Occipital lobe (tissue), 2 donors: ENCODE measurements around the gene GK. TPM values are rescaled to one million over a fixed set of nuclear protein-coding genes. Genes with fewer than 3 reads are reported as not detected.
"Not testable (repeated sequence)": the region's sequence is repeated elsewhere in the genome, so short reads cannot be mapped to it uniquely, and the experiment has no call there.

Source experiments
- DNase-seq: peaks from one replicate; lab custom pipeline; 2025; lab: John Stamatoyannopoulos, UW
- total RNA-seq: library from RNA; depleted of rRNA; stranded (reverse); fragments of >200 nt; gene quantifications from one replicate; pipeline ENCODE4 v1.2.3, GENCODE V29; 2014

Gene GK
- 13.9 TPM for total RNA-seq

- no peak for DNase-seq
Observed at GRCh38 chrX:30653415-30654131, at the start of gene GK. Gene GK (plus strand): TSS chrX:30653423. CDS start chrX:30653538, 115 bp downstream.

GRCh38 chrX:30607155-30607554, 46.1 kb upstream of the GK start:
- DNase-seq: no peak

- no peak for DNase-seq
Observed at GRCh38 chrX:30610026-30610425, 43.2 kb upstream of the GK start.

- DNase-seq: no peak
Observed at GRCh38 chrX:30612250-30612655, 41.0 kb upstream of the GK start.

GRCh38 chrX:30613721-30614120, 39.5 kb upstream of the GK start:
- DNase-seq: no peak

GRCh38 chrX:30615229-30615628, 38.0 kb upstream of the GK start:
- DNase-seq: no peak

GRCh38 chrX:30618160-30618765, 35.0 kb upstream of the GK start:
- no peak for DNase-seq

GRCh38 chrX:30620125-30620524, 33.1 kb upstream of the GK start:
- DNase-seq: no peak

GRCh38 chrX:30620980-30621618, 32.1 kb upstream of the GK start:
- DNase-seq: no peak

GRCh38 chrX:30622361-30622760, 30.9 kb upstream of the GK start:
- DNase-seq: no peak

GRCh38 chrX:30626402-30626801, 26.8 kb upstream of the GK start:
- no peak for DNase-seq

- DNase-seq: no peak
Observed at GRCh38 chrX:30627818-30628652, 25.2 kb upstream of the GK start.

- DNase-seq: not testable (repeated sequence)
Observed at GRCh38 chrX:30634070-30634469, 19.2 kb upstream of the GK start.

- no peak for DNase-seq
Observed at GRCh38 chrX:30635630-30636029, 17.6 kb upstream of the GK start.

GRCh38 chrX:30637874-30638815, 15.1 kb upstream of the GK start:
- no peak for DNase-seq

- DNase-seq: not testable (repeated sequence)
Observed at GRCh38 chrX:30639702-30640101, 13.5 kb upstream of the GK start.

- DNase-seq: no peak
Observed at GRCh38 chrX:30642642-30643041, 10.6 kb upstream of the GK start.

- DNase-seq: no peak
Observed at GRCh38 chrX:30643313-30643821, 9.9 kb upstream of the GK start.

- no peak for DNase-seq
Observed at GRCh38 chrX:30649859-30650258, 3.4 kb upstream of the GK start.
